Nephron (organoid): ENCODE measurements around the gene TBCK.
A peak's percentile ranks its signal among the peaks of the same experiment; 100 is the strongest.

Experiments
- H3K27ac Mint-ChIP-seq, 3 experiments: 2 replicates each; pipeline ENCODE4 v1.8.0; 2020; ENCODE audit warnings: mixed read lengths in 3 of 3, mild to moderate bottlenecking in 2 of 3, moderate library complexity in 1 of 3
- H3K27me3 Mint-ChIP-seq: 2 replicates; pipeline ENCODE4 v1.8.0; 2021; ENCODE audit warnings: low read depth, mild to moderate bottlenecking, moderate library complexity, mixed read lengths
- H3K36me3 Mint-ChIP-seq: 2 replicates; pipeline ENCODE4 v1.8.0; 2020; ENCODE audit warnings: low read depth, mixed read lengths
- H3K4me1 Mint-ChIP-seq: 2 replicates; pipeline ENCODE4 v1.8.0; 2020; ENCODE audit warnings: mixed read lengths
- H3K4me3 Mint-ChIP-seq, 3 experiments: 2 replicates each; pipeline ENCODE4 v1.8.0; 2020; ENCODE audit warnings: mild to moderate bottlenecking in 3 of 3, mixed read lengths in 3 of 3, moderate library complexity in 2 of 3
- H3K9me3 Mint-ChIP-seq: 2 replicates; pipeline ENCODE4 v1.8.0; 2020; ENCODE audit warnings: mixed read lengths
- CTCF ChIP-seq, 3 experiments: fragments of 200-600 bp; sonication (generic); IDR thresholded peaks; one replicate each; pipeline ENCODE4 v1.5.0; 2021; ENCODE audit warnings: antibody characterized with exemption in 3 of 3; ENCODE audit not compliant: unreplicated experiment in 3 of 3

TBCK gene

GRCh38 chr4:105996845-105997244 is 319.2 kb downstream of the TBCK start:
- no peak for TF ChIP-seq CTCF (IDR thresholded peaks at IDR 0.05; ENCODE audit: unreplicated experiment in 3 of 3)
- Mint-ChIP-seq H3K36me3 (no peaks in the 10 kb centered on the region), H3K27ac (peak overlapping the region; percentile 83 to 99 (median 87)), H3K27me3 (no peaks in the 10 kb centered on the region), H3K4me3 (no peak overlapping the region), H3K9me3 (no peaks in the 10 kb centered on the region), H3K4me1 (peaks cover 26% of the 10 kb centered on the region)

GRCh38 chr4:105994841-105995501 is 321.0 kb downstream of the TBCK start:
- H3K27me3 Mint-ChIP-seq: no peaks in the 10 kb centered on the region
- H3K4me1 Mint-ChIP-seq: peaks cover 37% of the 10 kb centered on the region
- no peaks in the 10 kb centered on the region for H3K9me3 Mint-ChIP-seq
- no peak overlapping the region for H3K4me3 Mint-ChIP-seq
- no peak for TF ChIP-seq CTCF (IDR thresholded peaks at IDR 0.05; ENCODE audit: unreplicated experiment in 3 of 3)
- H3K27ac Mint-ChIP-seq: peak overlapping the region; percentile 63 to 69 (median 64)
- H3K36me3 Mint-ChIP-seq: no peaks in the 10 kb centered on the region

GRCh38 chr4:105994061-105994460 is 321.9 kb downstream of the TBCK start:
- Mint-ChIP-seq H3K27ac (peak overlapping the region; percentile 63 to 69 (median 64)), H3K36me3 (no peaks in the 10 kb centered on the region), H3K9me3 (peaks cover under 1% of the 10 kb centered on the region), H3K27me3 (no peaks in the 10 kb centered on the region), H3K4me1 (peaks cover 46% of the 10 kb centered on the region), H3K4me3 (no peak overlapping the region)
- TF ChIP-seq CTCF (IDR thresholded peaks at IDR 0.05; ENCODE audit: unreplicated experiment in 3 of 3): no peak

GRCh38 chr4:105992641-105993305 is 323.2 kb downstream of the TBCK start:
- H3K4me1 Mint-ChIP-seq: peaks cover 45% of the 10 kb centered on the region
- no peaks in the 10 kb centered on the region for H3K27me3 Mint-ChIP-seq
- peaks cover 9% of the 10 kb centered on the region for H3K9me3 Mint-ChIP-seq
- peak overlapping the region; percentile 43 to 56 (median 53) for H3K27ac Mint-ChIP-seq
- H3K4me3 Mint-ChIP-seq: no peak overlapping the region
- no peak for TF ChIP-seq CTCF (IDR thresholded peaks at IDR 0.05; ENCODE audit: unreplicated experiment in 3 of 3)
- no peaks in the 10 kb centered on the region for H3K36me3 Mint-ChIP-seq

GRCh38 chr4:105991726-105992125 is 324.3 kb downstream of the TBCK start:
- H3K27ac Mint-ChIP-seq: no peak overlapping the region
- no peaks in the 10 kb centered on the region for H3K36me3 Mint-ChIP-seq
- H3K4me1 Mint-ChIP-seq: peaks cover 36% of the 10 kb centered on the region
- H3K4me3 Mint-ChIP-seq: no peak overlapping the region
- H3K27me3 Mint-ChIP-seq: no peaks in the 10 kb centered on the region
- peaks cover 13% of the 10 kb centered on the region for H3K9me3 Mint-ChIP-seq
- no peak for TF ChIP-seq CTCF (IDR thresholded peaks at IDR 0.05; ENCODE audit: unreplicated experiment in 3 of 3)
